OCI-LY3 (cell line): ENCODE results near the gene PANK4.

Experiments used
- H2AFZ ChIP-seq: fragments of 200-600, 300-600 bp; shearing (Covaris generic); 2 replicates; pipeline ENCODE4 v1.6.0; 2014; ENCODE audit warnings: antibody characterized with exemption, low read depth, low read length
- H3K27ac ChIP-seq: fragments of 200-600, 300-600 bp; sonication (generic); 2 replicates; pipeline ENCODE4 v1.5.1; 2014; ENCODE audit warnings: mild to moderate bottlenecking, low read length, moderate library complexity, mixed read lengths
- H3K27me3 ChIP-seq: fragments of 200-600, 300-600 bp; sonication (generic); 2 replicates; pipeline ENCODE4 v1.6.1; 2014; ENCODE audit warnings: low read depth, low read length, mixed read lengths
- H3K36me3 ChIP-seq: fragments of 200-600, 300-600 bp; sonication (generic); replicated peaks from 2 replicates; pipeline ENCODE3; 2014; ENCODE audit warnings: low read depth, low read length, mixed read lengths
- H3K4me1 ChIP-seq: fragments of 300-600, 200-600 bp; sonication (generic); 2 replicates; pipeline ENCODE4 v1.6.1; 2014; ENCODE audit warnings: low read length, mixed read lengths
- H3K4me2 ChIP-seq: fragments of 200-600, 300-600 bp; sonication (generic); 2 replicates; pipeline ENCODE4 v1.6.1; 2014; ENCODE audit warnings: low read length, mixed read lengths
- H3K4me3 ChIP-seq: fragments of 300-600, 200-600 bp; sonication (generic); 2 replicates; pipeline ENCODE4 v1.5.1; 2014; ENCODE audit warnings: antibody characterized with exemption, mild to moderate bottlenecking, low read length, moderate library complexity
- H3K79me2 ChIP-seq: fragments of 300-600, 200-600 bp; shearing (Covaris generic); 2 replicates; pipeline ENCODE4 v1.6.1; 2014; ENCODE audit warnings: mild to moderate bottlenecking, low read length, mixed read lengths
- H3K9ac ChIP-seq: fragments of 300-600, 200-600 bp; shearing (Covaris generic); 2 replicates; pipeline ENCODE4 v1.6.0; 2014; ENCODE audit warnings: mild to moderate bottlenecking, low read length, moderate library complexity
- H3K9me3 ChIP-seq: fragments of 200-600, 300-600 bp; shearing (Covaris generic); 2 replicates; pipeline ENCODE4 v1.6.1; 2014; ENCODE audit warnings: low read length, mixed read lengths; ENCODE audit not compliant: insufficient read depth
- H4K20me1 ChIP-seq: fragments of 200-600, 300-600 bp; sonication (generic); 2 replicates; pipeline ENCODE4 v1.6.1; 2016; ENCODE audit warnings: low read length, mixed read lengths; ENCODE audit not compliant: insufficient read depth
- EZH2phosphoT487 ChIP-seq: fragments of 200-600 bp; shearing (Covaris generic); IDR thresholded peaks from 2 replicates; pipeline ENCODE4 v1.6.1; 2018; ENCODE audit warnings: antibody characterized with exemption, mixed run types, low read depth
- TF ChIP-seq, protein P1 (sequence below): fragments of 200-600, 300-600 bp; sonication (generic); IDR thresholded peaks from 2 replicates; pipeline ENCODE4 v1.5.1; 2014; ENCODE audit warnings: antibody characterized with exemption, low read length, low read depth

PANK4 gene

GRCh38 chr1:2474933-2475371 lies 51.4 kb downstream of the PANK4 start:
- Histone ChIP-seq H3K4me1 (no peaks in the 10 kb centered on the region), H3K27me3 (no peaks in the 10 kb centered on the region; the same call in 1 of the 2 replicates)

DNA sequence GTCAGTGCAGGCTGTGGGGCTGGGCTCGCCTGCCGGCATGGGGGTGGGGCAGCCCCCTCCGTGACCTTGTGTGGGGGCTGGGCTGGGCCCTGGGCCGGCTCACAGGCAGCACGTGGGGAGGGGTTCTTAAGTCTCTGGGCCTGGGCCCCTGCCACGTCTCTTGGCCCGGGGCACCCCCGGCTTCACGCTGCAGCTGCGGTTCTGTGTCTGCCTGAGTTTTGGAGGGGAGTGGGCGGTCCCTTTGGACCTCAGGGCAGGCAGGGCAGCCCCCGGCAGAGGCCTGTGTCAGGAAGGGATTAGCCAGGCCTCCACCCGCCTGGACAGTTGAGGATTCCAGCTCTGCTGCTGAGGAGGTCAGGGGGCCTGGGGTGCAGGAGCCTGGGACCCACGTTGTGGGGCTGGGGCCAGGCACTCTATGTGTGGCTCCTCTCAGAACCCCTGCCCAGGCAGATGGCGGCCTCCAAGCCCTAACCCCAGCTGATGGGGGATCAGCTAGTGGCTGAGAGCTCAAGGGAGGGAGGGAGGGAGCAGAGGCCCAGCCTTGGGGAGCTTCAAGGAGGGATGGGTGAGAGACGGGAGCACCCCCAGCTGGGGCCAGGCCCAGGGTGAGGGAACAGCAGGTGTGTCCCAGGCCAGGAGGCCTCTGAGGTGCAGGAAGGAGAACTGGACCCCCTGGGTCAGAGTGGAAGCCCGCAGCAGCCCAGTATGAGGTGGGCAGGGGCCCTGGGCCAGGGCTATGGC lies 52.1 kb downstream of the PANK4 start:
- H3K4me1 ChIP-seq = no peaks in the 10 kb centered on the region
- H3K27me3 ChIP-seq = no peaks in the 10 kb centered on the region; the same call in 1 of the 2 replicates
- no peak overlapping the region for H3K4me3 ChIP-seq
- TF ChIP-seq, protein P1, sequence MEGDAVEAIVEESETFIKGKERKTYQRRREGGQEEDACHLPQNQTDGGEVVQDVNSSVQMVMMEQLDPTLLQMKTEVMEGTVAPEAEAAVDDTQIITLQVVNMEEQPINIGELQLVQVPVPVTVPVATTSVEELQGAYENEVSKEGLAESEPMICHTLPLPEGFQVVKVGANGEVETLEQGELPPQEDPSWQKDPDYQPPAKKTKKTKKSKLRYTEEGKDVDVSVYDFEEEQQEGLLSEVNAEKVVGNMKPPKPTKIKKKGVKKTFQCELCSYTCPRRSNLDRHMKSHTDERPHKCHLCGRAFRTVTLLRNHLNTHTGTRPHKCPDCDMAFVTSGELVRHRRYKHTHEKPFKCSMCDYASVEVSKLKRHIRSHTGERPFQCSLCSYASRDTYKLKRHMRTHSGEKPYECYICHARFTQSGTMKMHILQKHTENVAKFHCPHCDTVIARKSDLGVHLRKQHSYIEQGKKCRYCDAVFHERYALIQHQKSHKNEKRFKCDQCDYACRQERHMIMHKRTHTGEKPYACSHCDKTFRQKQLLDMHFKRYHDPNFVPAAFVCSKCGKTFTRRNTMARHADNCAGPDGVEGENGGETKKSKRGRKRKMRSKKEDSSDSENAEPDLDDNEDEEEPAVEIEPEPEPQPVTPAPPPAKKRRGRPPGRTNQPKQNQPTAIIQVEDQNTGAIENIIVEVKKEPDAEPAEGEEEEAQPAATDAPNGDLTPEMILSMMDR = no peak
- TF ChIP-seq EZH2phosphoT487 = no peak
- H4K20me1 ChIP-seq = no peaks in the 10 kb centered on the region
- no peaks in the 10 kb centered on the region for H3K79me2 ChIP-seq
- no peak overlapping the region for H2AFZ ChIP-seq
- H3K36me3 ChIP-seq = no peaks in the 10 kb centered on the region
- no peak overlapping the region for H3K27ac ChIP-seq
- no peaks in the 10 kb centered on the region for H3K9me3 ChIP-seq
- no peak overlapping the region for H3K4me2 ChIP-seq
- H3K9ac ChIP-seq = no peak overlapping the region

More at GRCh38 chr1:2474933-2475371, 51.4 kb downstream of the PANK4 start:
- Histone ChIP-seq H3K27ac (no peak overlapping the region), H3K4me2 (no peak overlapping the region), H3K4me3 (no peak overlapping the region), H4K20me1 (no peaks in the 10 kb centered on the region), H3K79me2 (no peaks in the 10 kb centered on the region), H3K9me3 (no peaks in the 10 kb centered on the region), H3K36me3 (no peaks in the 10 kb centered on the region), H3K9ac (no peak overlapping the region), H2AFZ (no peak overlapping the region)
- TF ChIP-seq EZH2phosphoT487 = no peak
- TF ChIP-seq, protein P1 = no peak

- H3K9ac ChIP-seq = no peak overlapping the region
- no peaks in the 10 kb centered on the region for H3K79me2 ChIP-seq
- no peak overlapping the region for H2AFZ ChIP-seq
- H3K36me3 ChIP-seq = no peaks in the 10 kb centered on the region
- no peaks in the 10 kb centered on the region for H3K9me3 ChIP-seq
- no peaks in the 10 kb centered on the region; the same call in 1 of the 2 replicates for H3K27me3 ChIP-seq
- H3K4me1 ChIP-seq = no peaks in the 10 kb centered on the region
- H3K4me2 ChIP-seq = no peak overlapping the region
- 0 out of 2 replicates have a peak, but pooled peaks cover 2% of the 10 kb centered on the region for H4K20me1 ChIP-seq
- H3K4me3 ChIP-seq = no peak overlapping the region
- TF ChIP-seq, protein P1 = no peak
- no peak for TF ChIP-seq EZH2phosphoT487
- H3K27ac ChIP-seq = no peak overlapping the region
These were observed 53.2 kb downstream of the PANK4 start for GRCh38 chr1:2473198-2473597.

GRCh38 chr1:2472561-2473177 lies 53.7 kb downstream of the PANK4 start:
- Histone ChIP-seq H3K36me3 (no peaks in the 10 kb centered on the region), H3K4me1 (no peaks in the 10 kb centered on the region), H3K4me3 (no peak overlapping the region), H2AFZ (no peak overlapping the region), H3K9ac (no peak overlapping the region), H3K4me2 (no peak overlapping the region), H4K20me1 (0 out of 2 replicates have a peak, but pooled peaks cover 3% of the 10 kb centered on the region), H3K79me2 (no peaks in the 10 kb centered on the region), H3K9me3 (no peaks in the 10 kb centered on the region), H3K27ac (no peak overlapping the region), H3K27me3 (no peaks in the 10 kb centered on the region; the same call in 1 of the 2 replicates)
- no peak for TF ChIP-seq EZH2phosphoT487
- TF ChIP-seq, protein P1 = no peak
